Activated T-cell treated with anti-CD3 and anti-CD28 coated beads, Interleukin-2, amount 50 U/mL, for 24 hours (primary cell): ENCODE results near the gene PLPPR5.

Experiments used
- DNase-seq: peaks from one replicate; pipeline ENCODE4 v3.0.0-alpha.2; 2020
- H3K27ac Mint-ChIP-seq: 2 replicates; pipeline ENCODE4 v1.8.0; 2020; ENCODE audit warnings: mild to moderate bottlenecking, mixed read lengths
- H3K27me3 Mint-ChIP-seq: 2 replicates; pipeline ENCODE4 v1.8.0; 2020; ENCODE audit warnings: mixed read lengths
- H3K36me3 Mint-ChIP-seq: 2 replicates; pipeline ENCODE4 v1.8.0; 2020; ENCODE audit warnings: low read depth, mixed read lengths
- H3K4me1 Mint-ChIP-seq: 2 replicates; pipeline ENCODE4 v1.8.0; 2020; ENCODE audit warnings: low read depth, mixed read lengths
- H3K4me3 Mint-ChIP-seq: 2 replicates; pipeline ENCODE4 v1.8.0; 2020; ENCODE audit warnings: mild to moderate bottlenecking, moderate library complexity, mixed read lengths
- H3K9me3 Mint-ChIP-seq: 2 replicates; pipeline ENCODE4 v1.8.0; 2020; ENCODE audit warnings: mixed read lengths

PLPPR5 gene

GRCh38 chr1:98988904-98989555 lies 15.6 kb downstream of the PLPPR5 start:
- Mint-ChIP-seq H3K27me3 (no peaks in the 10 kb centered on the region), H3K36me3 (no peaks in the 10 kb centered on the region), H3K9me3 (peaks cover under 1% of the 10 kb centered on the region), H3K4me3 (no peak overlapping the region), H3K4me1 (peaks cover 11% of the 10 kb centered on the region), H3K27ac (no peak overlapping the region)
- DNase-seq, result no peak

DNA sequence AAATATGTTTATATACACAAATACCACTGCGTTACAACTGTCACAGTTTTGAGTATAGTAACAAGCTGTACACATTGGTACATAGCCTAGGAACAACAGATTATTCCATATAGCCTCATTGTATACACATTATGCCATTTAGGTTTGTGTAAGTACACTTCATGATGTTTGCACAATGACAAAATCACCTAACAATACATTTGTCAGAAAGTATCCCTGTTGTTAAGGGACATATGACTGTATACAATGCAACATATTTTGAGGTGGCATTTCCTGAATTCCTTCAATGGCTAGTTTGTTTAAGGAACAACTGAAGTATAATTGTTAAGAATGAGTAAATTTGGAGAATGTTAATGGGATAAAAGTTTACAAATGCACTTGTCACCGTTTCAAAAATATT lies 19.0 kb downstream of the PLPPR5 start:
- H3K36me3 Mint-ChIP-seq, result no peaks in the 10 kb centered on the region
- DNase-seq, result no peak
- peaks cover 5% of the 10 kb centered on the region for H3K9me3 Mint-ChIP-seq
- peaks cover 13% of the 10 kb centered on the region for H3K4me1 Mint-ChIP-seq
- H3K27me3 Mint-ChIP-seq, result no peaks in the 10 kb centered on the region
- H3K27ac Mint-ChIP-seq, result no peak overlapping the region
- no peak overlapping the region for H3K4me3 Mint-ChIP-seq

- peaks cover 15% of the 10 kb centered on the region for H3K4me1 Mint-ChIP-seq
- H3K4me3 Mint-ChIP-seq, result no peak overlapping the region
- no peaks in the 10 kb centered on the region for H3K36me3 Mint-ChIP-seq
- H3K27ac Mint-ChIP-seq, result peak overlapping the region; percentile 31
- DNase-seq, result no peak
- peaks cover 5% of the 10 kb centered on the region for H3K9me3 Mint-ChIP-seq
- H3K27me3 Mint-ChIP-seq, result no peaks in the 10 kb centered on the region
These were observed 22.6 kb downstream of the PLPPR5 start for GRCh38 chr1:98981917-98982513.

GRCh38 chr1:98979463-98979862 lies 25.2 kb downstream of the PLPPR5 start:
- H3K27ac Mint-ChIP-seq, result no peak overlapping the region
- H3K9me3 Mint-ChIP-seq, result peaks cover 5% of the 10 kb centered on the region
- no peak overlapping the region for H3K4me3 Mint-ChIP-seq
- peaks cover 15% of the 10 kb centered on the region for H3K4me1 Mint-ChIP-seq
- DNase-seq, result no peak
- H3K27me3 Mint-ChIP-seq, result no peaks in the 10 kb centered on the region
- H3K36me3 Mint-ChIP-seq, result no peaks in the 10 kb centered on the region

GRCh38 chr1:98975810-98976209 lies 28.9 kb downstream of the PLPPR5 start:
- no peaks in the 10 kb centered on the region for H3K36me3 Mint-ChIP-seq
- H3K4me3 Mint-ChIP-seq, result no peak overlapping the region
- no peak overlapping the region for H3K27ac Mint-ChIP-seq
- no peaks in the 10 kb centered on the region for H3K27me3 Mint-ChIP-seq
- no peaks in the 10 kb centered on the region for H3K9me3 Mint-ChIP-seq
- H3K4me1 Mint-ChIP-seq, result peaks cover 2% of the 10 kb centered on the region
- no peak for DNase-seq

GRCh38 chr1:98975113-98975512 lies 29.5 kb downstream of the PLPPR5 start:
- Mint-ChIP-seq H3K27me3 (no peaks in the 10 kb centered on the region), H3K4me3 (no peak overlapping the region), H3K9me3 (no peaks in the 10 kb centered on the region), H3K27ac (no peak overlapping the region), H3K36me3 (no peaks in the 10 kb centered on the region), H3K4me1 (peaks cover 1% of the 10 kb centered on the region)
- DNase-seq, result no peak

DNA sequence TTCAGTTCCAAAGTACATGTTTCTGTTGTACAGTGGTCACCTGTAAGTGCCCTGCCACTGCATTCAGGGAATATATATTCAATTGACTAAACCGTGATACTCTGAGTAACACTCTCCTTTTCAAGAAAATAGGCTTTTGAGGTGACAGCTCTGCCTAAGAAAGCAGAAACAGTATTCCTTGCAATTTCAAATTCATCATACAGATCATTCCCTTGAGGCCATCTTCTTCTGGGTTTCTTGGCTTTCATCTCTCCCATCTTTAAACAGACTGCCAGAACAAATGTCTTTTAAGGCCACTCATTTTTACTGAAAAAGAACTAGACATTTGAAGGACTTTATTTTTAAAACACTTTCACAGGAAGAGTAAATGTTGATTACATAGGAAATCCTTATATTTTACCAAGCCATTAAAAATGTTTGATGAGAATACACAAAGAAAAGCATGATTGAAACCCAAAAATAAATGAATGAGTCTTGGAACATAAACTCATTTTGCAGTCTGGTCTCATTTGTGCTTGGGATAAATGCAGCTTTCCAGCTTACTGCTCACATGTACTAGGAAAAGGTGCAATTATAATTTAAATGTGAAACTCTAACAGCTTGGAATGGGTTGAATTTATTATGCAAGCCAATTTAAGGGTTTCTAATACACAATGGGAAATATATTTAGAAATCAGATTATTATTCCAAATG lies 34.7 kb downstream of the PLPPR5 start:
- no peaks in the 10 kb centered on the region for H3K36me3 Mint-ChIP-seq
- H3K9me3 Mint-ChIP-seq, result no peaks in the 10 kb centered on the region
- H3K27ac Mint-ChIP-seq, result no peak overlapping the region
- DNase-seq, result no peak
- H3K4me3 Mint-ChIP-seq, result no peak overlapping the region
- peaks cover 8% of the 10 kb centered on the region for H3K4me1 Mint-ChIP-seq
- no peaks in the 10 kb centered on the region for H3K27me3 Mint-ChIP-seq

GRCh38 chr1:98967122-98967521 lies 37.5 kb downstream of the PLPPR5 start:
- H3K36me3 Mint-ChIP-seq, result no peaks in the 10 kb centered on the region
- no peaks in the 10 kb centered on the region for H3K9me3 Mint-ChIP-seq
- H3K4me3 Mint-ChIP-seq, result no peak overlapping the region
- DNase-seq, result no peak
- peaks cover 8% of the 10 kb centered on the region for H3K4me1 Mint-ChIP-seq
- no peak overlapping the region for H3K27ac Mint-ChIP-seq
- H3K27me3 Mint-ChIP-seq, result no peaks in the 10 kb centered on the region

DNA sequence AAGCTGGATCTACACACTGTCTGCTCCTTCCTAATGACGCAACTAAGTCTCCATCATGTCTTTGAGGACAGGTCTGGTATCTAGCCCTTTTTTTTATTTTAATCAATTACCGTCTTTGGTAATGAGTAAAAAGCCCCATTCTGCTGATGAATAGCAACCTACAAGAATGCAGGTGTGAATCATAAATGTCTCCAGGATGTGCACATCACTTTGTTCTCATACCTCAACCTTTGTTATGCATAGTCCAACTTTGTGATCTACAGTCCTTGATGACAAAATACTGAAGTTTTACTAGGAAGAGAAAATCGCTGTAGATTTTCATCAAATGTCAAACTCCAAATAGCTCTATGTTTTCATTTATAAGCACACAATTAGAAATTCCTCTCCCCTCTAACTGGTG lies 39.3 kb downstream of the PLPPR5 start:
- H3K27ac Mint-ChIP-seq, result no peak overlapping the region
- peaks cover 8% of the 10 kb centered on the region for H3K4me1 Mint-ChIP-seq
- no peaks in the 10 kb centered on the region for H3K36me3 Mint-ChIP-seq
- no peaks in the 10 kb centered on the region for H3K27me3 Mint-ChIP-seq
- no peak overlapping the region for H3K4me3 Mint-ChIP-seq
- no peaks in the 10 kb centered on the region for H3K9me3 Mint-ChIP-seq
- DNase-seq, result no peak

DNA sequence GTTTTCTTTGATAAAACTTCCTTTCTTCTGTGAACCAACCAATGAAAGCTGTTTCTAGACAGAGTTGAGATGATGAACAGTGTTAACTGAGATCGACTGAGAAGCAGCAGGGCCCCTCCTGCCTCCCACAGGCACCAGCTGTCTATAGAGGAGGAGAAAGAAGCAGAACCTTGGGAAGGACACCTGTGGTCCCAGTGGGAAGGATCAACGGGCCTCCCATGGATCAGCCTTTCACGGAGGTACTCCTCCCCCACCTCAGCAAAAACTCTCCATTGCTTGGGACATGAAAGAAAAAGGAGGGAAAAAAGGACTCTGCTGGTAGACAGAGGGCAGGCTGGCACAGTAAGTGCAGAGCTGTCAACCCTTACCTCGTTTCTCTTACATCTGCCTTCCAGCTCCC lies 40.5 kb downstream of the PLPPR5 start:
- H3K27me3 Mint-ChIP-seq, result no peaks in the 10 kb centered on the region
- H3K9me3 Mint-ChIP-seq, result no peaks in the 10 kb centered on the region
- no peak overlapping the region for H3K4me3 Mint-ChIP-seq
- no peaks in the 10 kb centered on the region for H3K36me3 Mint-ChIP-seq
- no peak for DNase-seq
- H3K4me1 Mint-ChIP-seq, result peaks cover 8% of the 10 kb centered on the region
- H3K27ac Mint-ChIP-seq, result no peak overlapping the region

- Mint-ChIP-seq H3K4me1 (peaks cover 12% of the 10 kb centered on the region), H3K36me3 (no peaks in the 10 kb centered on the region), H3K27ac (no peak overlapping the region), H3K27me3 (no peaks in the 10 kb centered on the region), H3K9me3 (no peaks in the 10 kb centered on the region), H3K4me3 (no peak overlapping the region)
- DNase-seq, result no peak
These were observed 41.5 kb downstream of the PLPPR5 start for GRCh38 chr1:98963064-98963758.

GRCh38 chr1:98962156-98962555 lies 42.5 kb downstream of the PLPPR5 start:
- H3K27ac Mint-ChIP-seq, result no peak overlapping the region

GRCh38 chr1:98949621-98950020 lies 55.0 kb downstream of the PLPPR5 start:
- no peak for DNase-seq
- no peak overlapping the region for H3K27ac Mint-ChIP-seq
- H3K9me3 Mint-ChIP-seq, result no peaks in the 10 kb centered on the region
- no peaks in the 10 kb centered on the region for H3K27me3 Mint-ChIP-seq
- H3K4me3 Mint-ChIP-seq, result no peak overlapping the region
- no peaks in the 10 kb centered on the region for H3K4me1 Mint-ChIP-seq
- H3K36me3 Mint-ChIP-seq, result no peaks in the 10 kb centered on the region

More at GRCh38 chr1:98962156-98962555, 42.5 kb downstream of the PLPPR5 start:
- H3K27me3 Mint-ChIP-seq, result no peaks in the 10 kb centered on the region
- no peaks in the 10 kb centered on the region for H3K36me3 Mint-ChIP-seq
- H3K9me3 Mint-ChIP-seq, result no peaks in the 10 kb centered on the region
- no peak overlapping the region for H3K4me3 Mint-ChIP-seq
- H3K4me1 Mint-ChIP-seq, result peaks cover 17% of the 10 kb centered on the region
- DNase-seq, result no peak

DNA sequence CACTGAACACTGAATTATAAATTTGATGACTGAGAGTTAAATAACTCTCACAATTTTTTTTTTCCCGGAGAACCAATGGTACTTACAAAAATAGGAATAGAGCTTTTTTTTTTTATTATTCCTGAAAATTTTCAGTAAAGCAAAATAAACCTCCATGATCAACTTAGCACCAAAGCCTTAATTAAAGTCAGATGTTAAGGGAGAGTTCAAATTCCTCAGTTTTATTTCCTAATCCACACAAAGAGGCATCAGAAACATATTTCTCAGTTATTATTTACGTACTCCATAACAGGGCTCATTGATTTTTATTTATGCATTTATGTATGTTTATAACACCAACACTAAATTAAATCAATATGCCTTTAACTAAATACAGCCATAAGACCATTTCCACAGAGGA lies 55.5 kb downstream of the PLPPR5 start:
- H3K36me3 Mint-ChIP-seq, result no peaks in the 10 kb centered on the region
- no peak overlapping the region for H3K4me3 Mint-ChIP-seq
- no peaks in the 10 kb centered on the region for H3K9me3 Mint-ChIP-seq
- H3K27me3 Mint-ChIP-seq, result no peaks in the 10 kb centered on the region
- H3K4me1 Mint-ChIP-seq, result no peaks in the 10 kb centered on the region
- no peak for DNase-seq
- no peak overlapping the region for H3K27ac Mint-ChIP-seq

DNA sequence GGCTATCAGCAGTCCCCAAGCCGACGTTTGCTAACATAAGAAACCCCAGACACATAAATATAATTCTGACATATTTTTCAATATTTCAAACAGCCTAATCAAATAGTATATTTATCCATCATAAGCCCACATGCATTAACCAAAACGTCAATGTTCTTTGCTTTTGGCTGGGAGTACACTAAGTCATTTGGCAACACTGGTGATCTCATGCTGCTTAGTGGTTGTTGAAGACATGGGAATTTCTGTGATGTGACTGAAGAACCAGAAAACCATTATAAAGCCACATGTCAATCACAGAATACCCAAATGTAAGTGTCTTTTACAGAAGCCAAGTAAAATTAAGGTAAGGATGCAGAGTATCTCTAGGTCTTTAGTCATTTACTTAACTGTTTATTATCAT lies 57.6 kb downstream of the PLPPR5 start:
- Mint-ChIP-seq H3K9me3 (no peaks in the 10 kb centered on the region), H3K27me3 (no peaks in the 10 kb centered on the region), H3K4me3 (no peak overlapping the region), H3K4me1 (no peaks in the 10 kb centered on the region), H3K36me3 (no peaks in the 10 kb centered on the region), H3K27ac (no peak overlapping the region)
- DNase-seq, result no peak
